Fibroblast of pulmonary artery (primary cell): ENCODE measurements around the gene JAK2.

Source experiments
- DNase-seq: peaks from one replicate; pipeline ENCODE4 v3.0.0-alpha.2; 2010; ENCODE audit warnings: low read depth
- H3K4me3 ChIP-seq: replicated peaks from 2 replicates; pipeline ENCODE4 v1.5.1; 2011; ENCODE audit warnings: low read depth, mild to moderate bottlenecking, control low read depth, low read length, moderate library complexity
- CTCF ChIP-seq: IDR thresholded peaks from 2 replicates; pipeline ENCODE4 v1.5.1; 2011; ENCODE audit warnings: mild to moderate bottlenecking, control low read depth, low read length, inconsistent platforms; ENCODE audit errors: missing control alignments

The JAK2 gene

GRCh38 chr9:5111696-5112095 lies 126.6 kb downstream of the JAK2 start:
- DNase-seq: no peak
- no peak overlapping the region for H3K4me3 ChIP-seq
- no peak for TF ChIP-seq CTCF

GRCh38 chr9:5112109-5112592 lies 127.1 kb downstream of the JAK2 start:
- no peak overlapping the region for H3K4me3 ChIP-seq
- DNase-seq: no peak
- no peak for TF ChIP-seq CTCF

- H3K4me3 ChIP-seq: no peak overlapping the region
- DNase-seq: no peak
- no peak for TF ChIP-seq CTCF
Measured at GRCh38 chr9:5112646-5113045, 127.6 kb downstream of the JAK2 start.

GRCh38 chr9:5113523-5113922 lies 128.5 kb downstream of the JAK2 start:
- H3K4me3 ChIP-seq: no peak overlapping the region
- TF ChIP-seq CTCF: no peak
- DNase-seq: no peak

GRCh38 chr9:5113994-5114748 lies 129.1 kb downstream of the JAK2 start:
- no peak overlapping the region for H3K4me3 ChIP-seq
- TF ChIP-seq CTCF: no peak
- DNase-seq: no peak

GRCh38 chr9:5122116-5122515 lies 137.0 kb downstream of the JAK2 start:
- H3K4me3 ChIP-seq: no peak overlapping the region
- DNase-seq: no peak
- no peak for TF ChIP-seq CTCF

- no peak for DNase-seq
- no peak overlapping the region for H3K4me3 ChIP-seq
- TF ChIP-seq CTCF: no peak
Measured at GRCh38 chr9:5122516-5122915, 137.4 kb downstream of the JAK2 start.
